ENCODE measurements around the gene MYEOV. TPM values are rescaled to one million over a fixed set of nuclear protein-coding genes. Genes with fewer than 3 reads are reported as not detected.

Gene MYEOV
- total RNA-seq, 1 experiment from 2014 or later = 0.22 TPM

DNA sequence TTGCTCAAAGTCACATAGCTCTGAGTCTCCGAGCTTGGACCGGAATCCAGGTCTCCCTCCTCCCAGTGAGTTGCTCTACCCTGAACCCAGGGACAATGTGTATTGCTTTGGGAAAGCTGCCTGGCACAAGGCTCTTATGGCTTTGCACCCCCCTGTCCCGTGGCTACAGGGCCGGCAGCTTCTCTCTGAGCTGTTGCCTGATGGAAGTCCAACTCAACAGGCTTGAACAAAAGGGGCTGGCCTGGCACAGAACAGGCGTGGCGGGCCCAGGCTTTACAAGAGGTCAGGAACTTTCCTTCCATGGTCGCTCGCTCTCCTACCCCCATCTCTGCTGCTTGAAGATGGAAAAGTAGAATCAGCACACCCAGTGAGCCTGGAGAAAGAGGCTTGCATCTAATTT, 34.3 kb downstream of the MYEOV start:
- Histone ChIP-seq H3K4ac (ENCODE audit: low read depth, low read length) (no peak overlapping the region), H3K9me3 (ENCODE audit: control insufficient read depth, low read depth, low read length) (no peaks in the 10 kb centered on the region), H3K27ac (ENCODE audit: insufficient read length, low read depth, low read length) (no peak overlapping the region), H2BK5ac (ENCODE audit: insufficient read length, low read length) (no peak overlapping the region), H3T11ph (ENCODE audit: low read length) (no peak overlapping the region), H3K79me2 (ENCODE audit: insufficient read depth, low read length) (no peaks in the 10 kb centered on the region), H3K4me1 (ENCODE audit: insufficient read depth, low read length) (no peaks in the 10 kb centered on the region), H2AK5ac (ENCODE audit: insufficient read length, low read length) (no peak overlapping the region), H3K79me1 (ENCODE audit: insufficient read depth, low read depth, low read length, poor library complexity, severe bottlenecking) (no peaks in the 10 kb centered on the region), H2BK12ac (ENCODE audit: insufficient read length, low read depth, low read length) (no peak overlapping the region), H3K9ac (ENCODE audit: extremely low read depth, insufficient read length, low read length) (no peak overlapping the region), H2BK120ac (ENCODE audit: low read depth, low read length, poor library complexity, severe bottlenecking) (no peak overlapping the region), H2AFZ (ENCODE audit: low read length) (no peak overlapping the region), H3K56ac (ENCODE audit: insufficient read length, low read depth, low read length) (no peak overlapping the region), H4K20me1 (ENCODE audit: control insufficient read depth, insufficient read depth, insufficient read length) (no peaks in the 10 kb centered on the region), H3K14ac (ENCODE audit: insufficient read depth, low read length) (no peak overlapping the region), H3K23me2 (ENCODE audit: insufficient read length, low read depth, low read length, poor library complexity, severe bottlenecking) (no peaks in the 10 kb centered on the region), H3K23ac (ENCODE audit: insufficient read length, low read depth, low read length) (no peak overlapping the region), H2BK20ac (ENCODE audit: low read depth, low read length, poor library complexity, severe bottlenecking) (no peak overlapping the region), H4K91ac (ENCODE audit: insufficient read length, low read depth, low read length) (no peak overlapping the region), H3K4me2 (ENCODE audit: insufficient read depth, insufficient read length, low read length) (no peak overlapping the region), H3K18ac (ENCODE audit: insufficient read length, low read depth, low read length) (no peak overlapping the region), H2BK15ac (ENCODE audit: low read depth, low read length) (no peak overlapping the region), H4K8ac (replicated peaks; ENCODE audit: insufficient read length, low read depth, low read length) (no peak overlapping the region), H3K27me3 (ENCODE audit: insufficient read depth, low read length) (no peaks in the 10 kb centered on the region), H4K5ac (ENCODE audit: insufficient read length, low read depth, low read length) (no peak overlapping the region)
- TF ChIP-seq, protein P1, sequence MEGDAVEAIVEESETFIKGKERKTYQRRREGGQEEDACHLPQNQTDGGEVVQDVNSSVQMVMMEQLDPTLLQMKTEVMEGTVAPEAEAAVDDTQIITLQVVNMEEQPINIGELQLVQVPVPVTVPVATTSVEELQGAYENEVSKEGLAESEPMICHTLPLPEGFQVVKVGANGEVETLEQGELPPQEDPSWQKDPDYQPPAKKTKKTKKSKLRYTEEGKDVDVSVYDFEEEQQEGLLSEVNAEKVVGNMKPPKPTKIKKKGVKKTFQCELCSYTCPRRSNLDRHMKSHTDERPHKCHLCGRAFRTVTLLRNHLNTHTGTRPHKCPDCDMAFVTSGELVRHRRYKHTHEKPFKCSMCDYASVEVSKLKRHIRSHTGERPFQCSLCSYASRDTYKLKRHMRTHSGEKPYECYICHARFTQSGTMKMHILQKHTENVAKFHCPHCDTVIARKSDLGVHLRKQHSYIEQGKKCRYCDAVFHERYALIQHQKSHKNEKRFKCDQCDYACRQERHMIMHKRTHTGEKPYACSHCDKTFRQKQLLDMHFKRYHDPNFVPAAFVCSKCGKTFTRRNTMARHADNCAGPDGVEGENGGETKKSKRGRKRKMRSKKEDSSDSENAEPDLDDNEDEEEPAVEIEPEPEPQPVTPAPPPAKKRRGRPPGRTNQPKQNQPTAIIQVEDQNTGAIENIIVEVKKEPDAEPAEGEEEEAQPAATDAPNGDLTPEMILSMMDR (conservative IDR thresholded peaks at IDR 0.05) = no peak
- WGBS (ENCODE audit: extremely low coverage, insufficient read length, low lambda C conversion rate) = no CpG with 5 or more reads among the region's 8 CpGs
- Mint-ChIP-seq H3K27me3 (ENCODE audit: low read depth) (no peaks in the 10 kb centered on the region), H3K27ac (no peak overlapping the region), H3K36me3 (ENCODE audit: insufficient read depth in 1 of 3, low read depth in 3 of 3) (no peaks in the 10 kb centered on the region), H3K4me3 (no peak overlapping the region), H3K9me3 (no peaks in the 10 kb centered on the region), H3K4me1 (peaks cover 3 to 6% of the 10 kb centered on the region in 2 experiments; a peak in 3 of 4 replicates)
- DNase-seq = no peak

All from H9 (cell line).